HepG2 (cell line): ENCODE measurements around the gene SEPTIN10. TPM values are rescaled to one million over a fixed set of nuclear protein-coding genes. Genes with fewer than 3 reads are reported as not detected.

Experiments used
- EED ChIP-seq: sonication (generic); formaldehyde crosslinking; IDR thresholded peaks from 2 replicates; pipeline ENCODE4 v1.5.0; 2020; ENCODE audit warnings: mild to moderate bottlenecking, missing genetic modification reagents
- JUN ChIP-seq: sonication (generic); formaldehyde crosslinking; IDR thresholded peaks from 2 replicates; pipeline ENCODE4 v1.4.0; 2020; ENCODE audit warnings: mild to moderate bottlenecking, missing genetic modification reagents
- MEIS2 ChIP-seq: sonication (generic); formaldehyde crosslinking; IDR thresholded peaks from 2 replicates; pipeline ENCODE4 v1.9.0; 2021; ENCODE audit warnings: mild to moderate bottlenecking, missing genetic modification reagents
- RXRA ChIP-seq: sonication (generic); formaldehyde crosslinking; IDR thresholded peaks from 2 replicates; pipeline ENCODE4 v1.5.1; 2020; ENCODE audit warnings: missing genetic modification reagents
- SALL1 ChIP-seq: sonication (generic); formaldehyde crosslinking; IDR thresholded peaks from 2 replicates; pipeline ENCODE4 v1.8.0; 2022; ENCODE audit warnings: mild to moderate bottlenecking, missing genetic modification reagents
- TBP ChIP-seq: sonication (generic); formaldehyde crosslinking; IDR thresholded peaks from 2 replicates; pipeline ENCODE4 v1.5.0; 2020; ENCODE audit warnings: missing genetic modification reagents
- YY1 ChIP-seq: IDR thresholded peaks from 2 replicates; pipeline ENCODE4 v1.6.1; 2011; ENCODE audit warnings: low read length, low read depth, moderate library complexity, mild to moderate bottlenecking; ENCODE audit not compliant: insufficient read depth, insufficient replicate concordance
- ZFY ChIP-seq: sonication (generic); formaldehyde crosslinking; IDR thresholded peaks from 2 replicates; pipeline ENCODE4 v1.4.0; 2020; ENCODE audit warnings: missing genetic modification reagents
- ZKSCAN1 ChIP-seq: fragments of 150-350 bp; IDR thresholded peaks from 2 replicates; pipeline ENCODE4 v1.6.1; 2014; ENCODE audit warnings: low read length
- ZNF598 ChIP-seq: sonication (generic); formaldehyde crosslinking; IDR thresholded peaks from 2 replicates; pipeline ENCODE4 v1.5.1; 2020; ENCODE audit warnings: mild to moderate bottlenecking, missing genetic modification reagents, borderline replicate concordance
- polyA plus RNA-seq, 8 experiments: library from polyadenylated mRNA; depleted of rRNA in 3 of 8; stranded (reverse) in 7 of 8; unstranded in 1 of 8; fragments of >200 nt; fragmentation: Illumina TruSeq in 4 of 8; extraction: Trizol in 4 of 8; gene quantifications; 2 replicates each; pipeline versions ENCODE4 v1.2.1 to v1.2.3, GENCODE V29; 2011 to 2016; ENCODE audit warnings: low read depth in 4 of 8, missing spikeins in 1 of 8, mixed read lengths in 1 of 8; ENCODE audit not compliant: insufficient read depth in 1 of 8
- total RNA-seq, 5 experiments: library from RNA; depleted of rRNA; stranded (reverse); fragments of >200 nt; fragmentation: Illumina TruSeq; extraction: Trizol; gene quantifications; 2 replicates each; pipeline ENCODE4 v1.2.3, GENCODE V29; 2016; ENCODE audit warnings: low read depth in 1 of 5
- TF ChIP-seq, protein P1 (sequence below): sonication (generic); formaldehyde crosslinking; IDR thresholded peaks from 2 replicates; pipeline ENCODE4 v1.9.0; 2021; ENCODE audit warnings: missing genetic modification reagents, borderline replicate concordance
- TF ChIP-seq, protein P2 (sequence below): sonication (generic); formaldehyde crosslinking; IDR thresholded peaks from 2 replicates; pipeline ENCODE4 v1.8.0; 2022; ENCODE audit warnings: missing genetic modification reagents, mild to moderate bottlenecking, moderate library complexity, borderline replicate concordance
- TF ChIP-seq, protein P3 (sequence below): sonication (generic); formaldehyde crosslinking; IDR thresholded peaks from 2 replicates; pipeline ENCODE4 v1.5.1; 2020; ENCODE audit warnings: missing genetic modification reagents, mild to moderate bottlenecking, borderline replicate concordance
- TF ChIP-seq, protein P4 (sequence below): sonication (generic); formaldehyde crosslinking; IDR thresholded peaks from 2 replicates; pipeline ENCODE4 v1.4.0; 2020; ENCODE audit warnings: mild to moderate bottlenecking, missing genetic modification reagents
- TF ChIP-seq, protein P5 (sequence below): IDR thresholded peaks from 2 replicates; pipeline ENCODE4 v1.6.1; 2016; ENCODE audit warnings: missing genetic modification reagents, missing compliant biosample characterization
- TF ChIP-seq, protein P6 (sequence below): sonication (generic); formaldehyde crosslinking; IDR thresholded peaks from 2 replicates; pipeline ENCODE4 v1.4.0; 2020; ENCODE audit warnings: missing genetic modification reagents
- TF ChIP-seq, protein P7 (sequence below): sonication (generic); formaldehyde crosslinking; IDR thresholded peaks from 2 replicates; pipeline ENCODE4 v1.4.0; 2020; ENCODE audit warnings: missing genetic modification reagents

The SEPTIN10 gene
- total and polyA plus RNA-seq, 2 of the 13 experiments (the other 11 are each of a cell fraction or from before 2014, with no cell fraction given) = 45.8 to 67.5 TPM

DNA sequence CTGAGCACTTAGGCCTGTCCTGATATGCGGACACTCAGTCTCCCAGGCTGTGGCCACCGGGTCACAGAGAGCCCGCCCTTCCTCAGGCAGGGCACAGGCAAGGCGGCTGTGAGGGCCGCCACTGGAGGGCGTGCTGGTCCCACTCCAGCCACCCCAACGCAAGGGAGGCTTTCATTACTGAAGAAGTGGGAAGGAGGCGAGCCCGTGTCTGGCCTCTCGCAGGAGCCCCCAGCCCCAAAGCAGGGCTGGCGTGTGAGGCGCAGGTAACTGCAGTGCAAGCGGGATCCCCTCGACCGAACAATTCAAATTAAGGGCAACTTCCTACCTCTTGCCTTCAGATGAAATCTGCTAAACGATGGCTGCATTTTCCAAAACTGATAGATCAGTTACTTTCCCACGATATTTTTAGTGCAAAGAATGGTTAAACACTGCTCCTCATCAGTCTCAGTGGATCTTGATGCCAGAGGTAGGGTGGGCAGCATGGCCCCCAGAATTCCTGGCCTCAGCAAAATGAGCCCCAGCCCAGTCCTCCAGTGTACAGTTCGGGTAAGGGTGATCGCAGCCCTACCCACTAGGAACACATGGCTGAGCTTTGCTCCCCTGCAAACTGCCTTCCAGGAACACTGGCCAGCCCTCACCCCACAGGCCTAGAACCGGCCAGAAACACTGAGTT is 97.2 kb downstream of the SEPTIN10 start (continued):
- TF ChIP-seq, protein P1, sequence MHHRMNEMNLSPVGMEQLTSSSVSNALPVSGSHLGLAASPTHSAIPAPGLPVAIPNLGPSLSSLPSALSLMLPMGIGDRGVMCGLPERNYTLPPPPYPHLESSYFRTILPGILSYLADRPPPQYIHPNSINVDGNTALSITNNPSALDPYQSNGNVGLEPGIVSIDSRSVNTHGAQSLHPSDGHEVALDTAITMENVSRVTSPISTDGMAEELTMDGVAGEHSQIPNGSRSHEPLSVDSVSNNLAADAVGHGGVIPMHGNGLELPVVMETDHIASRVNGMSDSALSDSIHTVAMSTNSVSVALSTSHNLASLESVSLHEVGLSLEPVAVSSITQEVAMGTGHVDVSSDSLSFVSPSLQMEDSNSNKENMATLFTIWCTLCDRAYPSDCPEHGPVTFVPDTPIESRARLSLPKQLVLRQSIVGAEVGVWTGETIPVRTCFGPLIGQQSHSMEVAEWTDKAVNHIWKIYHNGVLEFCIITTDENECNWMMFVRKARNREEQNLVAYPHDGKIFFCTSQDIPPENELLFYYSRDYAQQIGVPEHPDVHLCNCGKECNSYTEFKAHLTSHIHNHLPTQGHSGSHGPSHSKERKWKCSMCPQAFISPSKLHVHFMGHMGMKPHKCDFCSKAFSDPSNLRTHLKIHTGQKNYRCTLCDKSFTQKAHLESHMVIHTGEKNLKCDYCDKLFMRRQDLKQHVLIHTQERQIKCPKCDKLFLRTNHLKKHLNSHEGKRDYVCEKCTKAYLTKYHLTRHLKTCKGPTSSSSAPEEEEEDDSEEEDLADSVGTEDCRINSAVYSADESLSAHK (CRISPR knock-in tag) = no peak
- no peak for TF ChIP-seq ZKSCAN1
- TF ChIP-seq, protein P2, sequence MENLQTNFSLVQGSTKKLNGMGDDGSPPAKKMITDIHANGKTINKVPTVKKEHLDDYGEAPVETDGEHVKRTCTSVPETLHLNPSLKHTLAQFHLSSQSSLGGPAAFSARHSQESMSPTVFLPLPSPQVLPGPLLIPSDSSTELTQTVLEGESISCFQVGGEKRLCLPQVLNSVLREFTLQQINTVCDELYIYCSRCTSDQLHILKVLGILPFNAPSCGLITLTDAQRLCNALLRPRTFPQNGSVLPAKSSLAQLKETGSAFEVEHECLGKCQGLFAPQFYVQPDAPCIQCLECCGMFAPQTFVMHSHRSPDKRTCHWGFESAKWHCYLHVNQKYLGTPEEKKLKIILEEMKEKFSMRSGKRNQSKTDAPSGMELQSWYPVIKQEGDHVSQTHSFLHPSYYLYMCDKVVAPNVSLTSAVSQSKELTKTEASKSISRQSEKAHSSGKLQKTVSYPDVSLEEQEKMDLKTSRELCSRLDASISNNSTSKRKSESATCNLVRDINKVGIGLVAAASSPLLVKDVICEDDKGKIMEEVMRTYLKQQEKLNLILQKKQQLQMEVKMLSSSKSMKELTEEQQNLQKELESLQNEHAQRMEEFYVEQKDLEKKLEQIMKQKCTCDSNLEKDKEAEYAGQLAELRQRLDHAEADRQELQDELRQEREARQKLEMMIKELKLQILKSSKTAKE = no peak
- TF ChIP-seq, protein P3, sequence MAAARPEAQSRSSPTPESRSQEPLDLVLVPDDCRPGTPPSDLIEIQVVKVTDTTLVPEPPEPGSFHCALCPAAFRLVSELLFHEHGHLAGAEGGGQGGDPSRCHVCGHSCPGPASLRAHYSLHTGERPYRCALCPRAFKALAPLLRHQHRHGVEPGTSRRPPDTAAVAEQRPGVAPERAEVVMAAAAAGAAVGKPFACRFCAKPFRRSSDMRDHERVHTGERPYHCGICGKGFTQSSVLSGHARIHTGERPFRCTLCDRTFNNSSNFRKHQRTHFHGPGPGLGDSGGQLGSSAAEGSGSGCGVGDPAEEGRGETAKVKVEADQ (CRISPR knock-in tag) = 0 out of 2 replicates have a peak, but pooled peaks have one; percentile 40
- no peak for TF ChIP-seq EED
- peak; percentile 68 for TF ChIP-seq YY1
- TF ChIP-seq MEIS2 (CRISPR knock-in tag) = peak; percentile 23; the same call in 1 of the 2 replicates
- TF ChIP-seq ZNF598 (CRISPR knock-in tag) = peak; percentile 87; the same call in 1 of the 2 replicates
- TF ChIP-seq SALL1 (CRISPR knock-in tag) = peak; percentile 75
- 0 out of 2 replicates have a peak, but pooled peaks have one; percentile 42 for TF ChIP-seq JUN
- TF ChIP-seq, protein P4, sequence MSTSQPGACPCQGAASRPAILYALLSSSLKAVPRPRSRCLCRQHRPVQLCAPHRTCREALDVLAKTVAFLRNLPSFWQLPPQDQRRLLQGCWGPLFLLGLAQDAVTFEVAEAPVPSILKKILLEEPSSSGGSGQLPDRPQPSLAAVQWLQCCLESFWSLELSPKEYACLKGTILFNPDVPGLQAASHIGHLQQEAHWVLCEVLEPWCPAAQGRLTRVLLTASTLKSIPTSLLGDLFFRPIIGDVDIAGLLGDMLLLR = peak; percentile 78; the same call in 1 of the 2 replicates
- TF ChIP-seq, protein P5, sequence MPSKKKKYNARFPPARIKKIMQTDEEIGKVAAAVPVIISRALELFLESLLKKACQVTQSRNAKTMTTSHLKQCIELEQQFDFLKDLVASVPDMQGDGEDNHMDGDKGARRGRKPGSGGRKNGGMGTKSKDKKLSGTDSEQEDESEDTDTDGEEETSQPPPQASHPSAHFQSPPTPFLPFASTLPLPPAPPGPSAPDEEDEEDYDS = no peak
- TF ChIP-seq TBP (CRISPR knock-in tag) = 0 out of 2 replicates have a peak, but pooled peaks have one; percentile 28
- TF ChIP-seq, protein P6, sequence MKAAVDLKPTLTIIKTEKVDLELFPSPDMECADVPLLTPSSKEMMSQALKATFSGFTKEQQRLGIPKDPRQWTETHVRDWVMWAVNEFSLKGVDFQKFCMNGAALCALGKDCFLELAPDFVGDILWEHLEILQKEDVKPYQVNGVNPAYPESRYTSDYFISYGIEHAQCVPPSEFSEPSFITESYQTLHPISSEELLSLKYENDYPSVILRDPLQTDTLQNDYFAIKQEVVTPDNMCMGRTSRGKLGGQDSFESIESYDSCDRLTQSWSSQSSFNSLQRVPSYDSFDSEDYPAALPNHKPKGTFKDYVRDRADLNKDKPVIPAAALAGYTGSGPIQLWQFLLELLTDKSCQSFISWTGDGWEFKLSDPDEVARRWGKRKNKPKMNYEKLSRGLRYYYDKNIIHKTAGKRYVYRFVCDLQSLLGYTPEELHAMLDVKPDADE (CRISPR knock-in tag) = no peak
- TF ChIP-seq, protein P7, sequence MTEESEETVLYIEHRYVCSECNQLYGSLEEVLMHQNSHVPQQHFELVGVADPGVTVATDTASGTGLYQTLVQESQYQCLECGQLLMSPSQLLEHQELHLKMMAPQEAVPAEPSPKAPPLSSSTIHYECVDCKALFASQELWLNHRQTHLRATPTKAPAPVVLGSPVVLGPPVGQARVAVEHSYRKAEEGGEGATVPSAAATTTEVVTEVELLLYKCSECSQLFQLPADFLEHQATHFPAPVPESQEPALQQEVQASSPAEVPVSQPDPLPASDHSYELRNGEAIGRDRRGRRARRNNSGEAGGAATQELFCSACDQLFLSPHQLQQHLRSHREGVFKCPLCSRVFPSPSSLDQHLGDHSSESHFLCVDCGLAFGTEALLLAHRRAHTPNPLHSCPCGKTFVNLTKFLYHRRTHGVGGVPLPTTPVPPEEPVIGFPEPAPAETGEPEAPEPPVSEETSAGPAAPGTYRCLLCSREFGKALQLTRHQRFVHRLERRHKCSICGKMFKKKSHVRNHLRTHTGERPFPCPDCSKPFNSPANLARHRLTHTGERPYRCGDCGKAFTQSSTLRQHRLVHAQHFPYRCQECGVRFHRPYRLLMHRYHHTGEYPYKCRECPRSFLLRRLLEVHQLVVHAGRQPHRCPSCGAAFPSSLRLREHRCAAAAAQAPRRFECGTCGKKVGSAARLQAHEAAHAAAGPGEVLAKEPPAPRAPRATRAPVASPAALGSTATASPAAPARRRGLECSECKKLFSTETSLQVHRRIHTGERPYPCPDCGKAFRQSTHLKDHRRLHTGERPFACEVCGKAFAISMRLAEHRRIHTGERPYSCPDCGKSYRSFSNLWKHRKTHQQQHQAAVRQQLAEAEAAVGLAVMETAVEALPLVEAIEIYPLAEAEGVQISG (CRISPR knock-in tag) = peak; percentile 51; the same call in 1 of the 2 replicates
- TF ChIP-seq RXRA = peak; percentile 40; the same call in 1 of the 2 replicates
- TF ChIP-seq ZFY = peak; percentile 67; the same call in 1 of the 2 replicates
